Lung microvascular endothelial cell (primary cell): ENCODE measurements around the gene DFFA. TPM values are rescaled to one million over a fixed set of nuclear protein-coding genes. Genes with fewer than 3 reads are reported as not detected.

Experiments
- DNase-seq, 2 donors: peaks; one replicate each; pipeline versions ENCODE4 v3.0.0 to v3.0.0-alpha.2; 2010; ENCODE audit warnings: low read depth in 2 of 2
- total RNA-seq: library from RNA; depleted of rRNA; stranded (reverse); fragments of >200 nt; gene quantifications from 2 replicates; pipeline ENCODE4 v1.2.1, GENCODE V29; 2014

DFFA gene, protein sequence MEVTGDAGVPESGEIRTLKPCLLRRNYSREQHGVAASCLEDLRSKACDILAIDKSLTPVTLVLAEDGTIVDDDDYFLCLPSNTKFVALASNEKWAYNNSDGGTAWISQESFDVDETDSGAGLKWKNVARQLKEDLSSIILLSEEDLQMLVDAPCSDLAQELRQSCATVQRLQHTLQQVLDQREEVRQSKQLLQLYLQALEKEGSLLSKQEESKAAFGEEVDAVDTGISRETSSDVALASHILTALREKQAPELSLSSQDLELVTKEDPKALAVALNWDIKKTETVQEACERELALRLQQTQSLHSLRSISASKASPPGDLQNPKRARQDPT
- total RNA-seq, result 29.2 and 35.7 TPM in 2 replicates

DNA sequence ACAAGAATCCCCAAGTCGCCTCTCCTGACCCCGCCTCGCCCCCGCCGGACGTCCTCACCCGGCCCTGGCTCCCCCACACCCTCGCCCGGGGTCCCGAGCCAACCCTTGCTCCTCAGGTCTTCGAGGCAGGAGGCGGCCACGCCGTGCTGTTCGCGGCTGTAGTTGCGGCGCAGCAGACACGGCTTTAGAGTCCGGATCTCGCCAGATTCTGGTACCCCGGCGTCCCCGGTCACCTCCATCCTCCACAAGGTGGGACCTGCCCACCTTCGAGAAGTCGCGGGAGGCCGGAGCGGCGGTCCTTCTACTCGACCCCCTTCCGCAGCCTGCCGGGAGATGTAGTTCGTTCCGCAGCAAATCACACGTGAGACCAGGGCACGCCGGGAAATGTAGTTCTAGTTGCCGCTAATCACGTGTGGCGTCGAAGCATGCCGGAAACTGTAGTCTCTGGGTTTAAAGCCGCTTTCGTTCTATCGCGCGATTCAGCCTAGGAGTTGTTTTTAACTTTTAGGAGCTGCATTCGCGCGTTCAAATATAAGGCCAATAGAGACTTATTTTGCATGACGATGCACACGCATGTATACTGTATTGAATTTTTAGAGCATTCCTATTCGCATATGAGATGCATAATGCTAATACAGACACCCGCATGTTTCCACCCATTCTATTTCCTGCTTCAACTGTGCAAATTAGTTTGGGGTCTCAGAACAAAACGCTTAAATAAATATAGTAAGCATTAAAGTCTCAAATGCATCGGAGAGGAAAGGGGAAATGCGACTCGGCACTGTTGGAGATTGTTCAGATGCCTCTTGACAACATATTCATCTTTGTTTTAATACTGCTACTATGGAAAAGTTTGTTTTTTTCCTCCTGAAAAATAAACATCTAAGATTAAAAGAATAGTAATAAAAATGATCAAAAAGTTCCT, at the start of gene DFFA:
TSS of gene DFFA (minus strand) at position 310 of the 925 bp plus-strand sequence. CDS start at position 239, 71 bp downstream.
- DNase-seq, result peak; percentile 96

DNA sequence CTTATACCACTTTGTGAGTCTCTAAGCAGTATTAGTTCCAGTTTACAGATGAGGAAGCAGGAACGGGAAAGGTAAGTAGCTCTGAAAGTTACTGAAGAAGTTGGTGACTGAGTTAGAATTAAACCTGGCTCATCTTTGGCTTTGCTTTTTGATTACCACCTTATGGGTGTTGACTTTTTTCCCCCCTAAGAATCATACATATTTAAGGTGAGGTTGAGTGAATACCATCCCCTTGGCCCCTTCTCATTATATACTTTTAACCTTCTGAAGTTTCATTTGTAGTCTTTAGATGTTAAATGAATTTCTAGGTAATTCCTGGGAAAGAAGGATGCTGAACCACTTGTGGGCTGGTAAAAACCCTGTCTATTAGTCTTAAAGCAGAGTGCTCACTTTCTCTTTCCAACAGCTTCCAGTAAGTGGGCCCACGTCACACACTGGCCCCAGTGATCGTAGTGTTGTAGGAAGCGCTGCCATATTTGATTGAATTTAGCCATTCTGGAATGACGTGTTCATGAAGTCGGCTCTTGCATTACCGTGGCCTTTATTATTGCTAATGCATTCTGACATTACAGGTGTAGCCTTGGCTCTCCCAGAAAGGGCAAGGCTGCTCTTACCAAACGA, 49.3 kb upstream of the DFFA start:
- DNase-seq, result no peak

DNA sequence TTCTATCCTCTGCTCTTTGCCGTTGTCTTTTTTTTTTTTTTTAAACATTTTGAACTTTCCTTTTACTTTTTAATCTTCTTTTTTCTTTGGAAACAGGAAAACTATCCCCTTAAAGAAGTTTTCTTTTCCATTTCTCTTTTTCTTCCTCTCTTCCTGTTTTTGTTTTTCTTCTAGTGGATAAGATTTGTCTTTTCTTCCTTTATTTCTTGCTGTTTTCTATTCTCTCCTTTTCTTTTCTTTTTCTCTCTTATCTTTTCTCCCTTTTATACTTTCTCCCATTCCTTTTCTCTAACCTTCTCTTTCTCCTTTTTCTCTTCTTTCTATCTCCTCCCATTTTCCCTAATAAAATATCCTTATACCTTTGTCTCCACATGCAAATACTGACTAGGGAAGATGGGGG, 48.6 kb upstream of the DFFA start:
- no peak for DNase-seq

DNA sequence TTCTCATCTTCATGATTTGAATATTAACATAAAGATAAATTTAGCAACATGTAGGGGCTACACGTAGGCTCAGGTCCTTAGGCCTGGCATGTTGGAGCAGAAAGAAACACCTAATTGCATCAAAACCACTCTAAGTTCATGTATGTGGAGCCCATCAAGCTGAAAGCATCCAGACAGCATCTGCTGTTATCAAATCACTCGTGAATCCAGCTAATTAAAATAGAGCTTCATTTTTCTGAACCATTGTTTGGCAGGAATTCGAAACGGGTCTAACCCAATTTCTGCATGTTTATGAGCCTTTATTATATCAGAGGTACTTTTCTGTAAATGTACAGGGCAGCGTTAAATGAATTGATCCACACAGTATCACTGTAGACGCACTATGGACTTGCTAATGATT, 48.2 kb upstream of the DFFA start:
- no peak for DNase-seq

DNA sequence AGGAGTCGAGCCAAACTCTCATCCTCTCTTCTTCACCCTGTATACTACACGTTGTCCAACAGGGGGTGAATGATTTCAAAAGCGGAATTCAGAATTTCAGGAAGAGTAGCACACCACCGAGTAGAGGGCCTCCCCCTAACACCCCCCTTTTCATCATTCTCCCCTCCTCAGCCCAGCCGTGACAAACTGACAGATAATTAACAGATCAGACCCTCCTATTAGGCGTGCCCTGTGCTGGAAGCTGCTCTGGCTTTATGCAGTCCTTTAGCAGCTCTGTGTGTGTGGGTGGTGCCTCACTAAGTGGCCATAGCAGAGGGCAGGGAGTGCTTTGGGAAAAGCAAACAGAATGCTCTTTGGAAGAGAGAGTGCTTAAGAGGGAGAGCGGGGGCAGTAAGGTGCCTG, 46.7 kb upstream of the DFFA start:
- no peak for DNase-seq

DNA sequence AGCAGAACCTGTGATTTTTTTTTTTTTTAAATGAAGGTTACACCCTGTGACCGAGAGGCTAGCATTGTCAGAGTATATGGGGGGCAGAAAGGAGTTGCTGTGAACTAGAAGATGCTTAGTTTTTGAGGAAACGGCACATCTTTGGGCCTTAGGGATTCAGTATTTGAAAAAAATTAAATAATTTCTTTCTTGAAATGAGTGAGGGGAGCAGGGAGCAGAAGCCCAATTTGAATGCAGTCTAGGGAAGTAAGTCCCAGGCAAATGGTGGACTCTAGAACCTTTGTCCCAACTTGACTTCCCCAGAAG, 45.3 kb upstream of the DFFA start:
- no peak for DNase-seq

DNA sequence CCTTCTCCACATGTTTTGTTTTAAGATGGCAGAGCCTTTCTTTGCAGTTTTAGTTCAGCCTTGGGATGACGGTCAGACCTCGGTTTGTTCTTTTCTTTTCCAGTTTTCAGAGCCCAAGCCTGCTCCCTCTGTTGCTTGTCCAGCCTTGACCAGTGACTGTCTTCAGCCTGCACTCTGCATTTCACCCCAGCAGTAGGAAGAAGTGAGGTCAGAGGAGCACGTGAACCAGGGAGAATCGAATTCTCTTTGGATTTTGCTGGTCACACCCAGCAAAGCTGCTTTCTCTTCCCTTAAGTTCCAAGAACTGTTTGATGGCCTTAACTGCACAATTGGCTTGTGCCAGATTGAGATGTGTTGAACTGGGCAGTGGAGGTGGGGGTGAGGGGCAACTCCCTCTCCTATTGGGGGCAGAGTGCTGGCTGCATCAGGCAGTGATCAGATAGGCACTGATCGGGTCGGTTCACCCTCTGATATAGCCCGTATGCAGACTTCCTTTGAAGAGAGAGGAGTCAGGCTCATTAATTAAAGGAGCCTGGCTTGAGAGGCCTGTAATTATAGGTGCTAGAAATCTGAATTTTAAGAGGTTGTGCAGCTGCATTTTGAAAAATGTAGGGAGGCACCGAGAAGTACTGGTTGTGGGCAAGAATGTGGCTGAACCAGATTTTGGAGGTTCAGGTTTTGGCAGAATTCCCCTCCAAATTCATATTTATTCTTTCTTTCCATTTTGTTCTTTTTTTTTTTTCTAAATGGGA, 44.8 kb upstream of the DFFA start:
- DNase-seq, result no peak

DNA sequence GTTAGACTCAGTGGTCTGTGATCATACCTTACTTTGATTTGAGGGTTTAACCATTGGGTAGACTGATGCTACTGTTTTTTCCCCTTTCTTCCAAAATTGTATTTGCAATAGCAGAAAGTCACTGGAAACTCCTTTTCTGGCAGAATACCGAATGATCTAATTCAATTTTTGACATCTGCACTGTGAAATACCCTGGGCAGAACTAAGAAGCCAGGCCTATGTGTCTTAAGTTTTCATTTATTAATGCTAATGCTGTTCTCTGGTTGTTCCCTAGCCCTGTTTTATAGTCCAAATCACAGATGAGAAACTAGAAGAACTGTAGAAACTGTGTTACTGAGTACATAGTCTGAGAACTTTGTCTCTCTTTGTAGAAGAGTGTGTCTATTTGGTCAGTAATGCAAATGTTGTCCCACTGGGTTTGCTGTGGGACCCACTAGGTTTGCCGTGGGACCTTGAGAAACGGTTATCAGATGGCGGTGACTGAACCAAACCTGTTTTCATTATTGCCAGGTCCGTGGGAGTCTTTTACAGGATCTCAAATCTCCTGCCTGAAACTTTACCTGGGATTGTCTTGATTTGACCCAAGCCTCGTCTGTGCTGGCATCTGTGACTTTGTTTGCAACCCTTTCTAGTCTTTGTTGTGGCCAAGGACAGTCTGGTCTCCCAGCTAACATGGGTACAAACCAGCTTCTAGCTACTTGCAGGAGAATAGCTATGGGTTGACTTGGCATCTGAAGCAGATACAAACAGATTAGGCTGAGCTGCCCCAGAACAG, 43.8 kb upstream of the DFFA start:
- no peak for DNase-seq

DNA sequence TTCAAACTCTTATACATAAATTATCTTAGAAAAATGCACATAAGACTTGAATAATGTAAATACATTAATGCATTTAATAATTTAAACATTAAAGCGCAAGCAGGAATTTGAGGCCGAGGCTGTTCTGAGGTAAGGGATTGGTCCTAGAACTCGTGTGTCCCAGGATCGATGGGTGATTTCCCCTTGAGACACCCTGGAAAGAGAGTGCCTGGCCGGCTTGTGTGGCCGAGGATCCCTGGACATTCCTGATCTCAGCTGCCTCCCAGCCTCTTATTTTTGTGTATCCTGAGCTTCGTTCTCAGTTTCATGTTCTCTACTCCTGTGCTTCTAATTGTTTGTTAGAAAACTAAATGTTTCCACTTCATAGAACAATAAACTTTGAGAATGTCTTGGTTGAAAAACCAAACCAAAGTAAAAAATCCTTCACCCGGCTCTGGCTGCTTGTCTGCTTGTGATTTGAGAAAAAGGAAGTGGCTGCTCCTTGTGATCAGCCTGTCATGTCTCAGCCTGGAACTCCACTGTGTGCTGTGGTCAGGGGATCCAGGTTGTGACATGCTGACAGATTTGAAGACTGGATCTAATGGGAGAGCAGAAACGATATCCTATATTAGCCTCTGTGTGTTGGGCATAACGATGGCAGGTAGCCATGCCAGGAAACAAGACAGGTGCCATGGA, 43.1 kb upstream of the DFFA start:
- no peak for DNase-seq

DNA sequence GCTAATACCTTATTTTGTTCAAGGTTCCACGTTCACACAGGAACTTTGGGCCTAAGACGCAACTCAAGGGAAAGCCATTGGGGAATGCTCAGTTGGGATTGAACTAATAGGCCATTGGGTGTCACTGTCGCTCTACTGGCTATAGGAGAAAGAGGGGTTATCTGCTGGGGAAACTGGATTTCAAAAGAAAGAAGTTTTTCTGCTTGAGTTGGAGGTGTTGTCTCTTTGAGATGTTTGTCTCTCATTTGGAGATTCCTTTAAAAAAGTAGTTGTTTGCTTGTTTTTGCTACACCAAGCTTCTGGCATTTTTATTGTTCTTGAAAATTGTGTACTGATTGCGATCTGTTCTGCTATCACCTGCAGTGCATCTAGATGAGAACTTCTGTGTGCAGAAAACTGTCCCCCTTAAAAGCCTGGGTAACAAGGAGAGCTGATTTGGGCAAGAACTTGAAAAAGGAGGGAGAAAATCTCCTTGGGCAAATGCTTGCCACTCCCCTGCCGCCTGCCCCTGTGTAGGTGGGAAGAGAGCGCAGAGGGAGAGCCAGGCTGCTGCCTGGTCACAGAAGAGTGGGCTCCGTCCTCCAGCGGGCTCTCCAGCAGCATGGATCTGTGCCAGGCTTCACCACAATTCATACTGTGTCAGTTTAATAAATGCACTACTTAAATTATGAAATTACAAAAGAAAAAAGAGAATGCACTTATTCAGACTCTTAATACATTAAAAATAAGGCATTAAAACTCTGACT, 42.3 kb upstream of the DFFA start:
- DNase-seq, result peak; percentile 45 to 69

DNA sequence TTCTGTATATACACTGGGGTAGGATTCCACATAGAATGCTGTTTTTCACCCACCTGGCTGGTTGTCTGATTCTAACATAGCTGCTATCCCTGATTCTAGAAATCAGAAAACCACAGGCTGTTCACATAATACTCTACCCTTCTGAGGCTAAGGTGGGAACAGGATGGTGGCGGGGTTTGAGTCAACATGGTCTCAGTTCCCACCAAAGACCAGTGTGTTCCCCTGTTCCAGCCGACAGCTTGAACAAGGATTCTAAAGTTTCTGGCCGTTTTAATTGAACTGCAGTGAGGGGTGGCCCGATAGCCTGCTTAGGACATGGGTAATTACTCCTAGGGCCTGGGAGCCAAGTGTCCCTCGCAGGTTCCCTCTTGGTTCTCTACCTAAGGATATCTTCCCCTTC, 40.9 kb upstream of the DFFA start:
- no peak for DNase-seq

DNA sequence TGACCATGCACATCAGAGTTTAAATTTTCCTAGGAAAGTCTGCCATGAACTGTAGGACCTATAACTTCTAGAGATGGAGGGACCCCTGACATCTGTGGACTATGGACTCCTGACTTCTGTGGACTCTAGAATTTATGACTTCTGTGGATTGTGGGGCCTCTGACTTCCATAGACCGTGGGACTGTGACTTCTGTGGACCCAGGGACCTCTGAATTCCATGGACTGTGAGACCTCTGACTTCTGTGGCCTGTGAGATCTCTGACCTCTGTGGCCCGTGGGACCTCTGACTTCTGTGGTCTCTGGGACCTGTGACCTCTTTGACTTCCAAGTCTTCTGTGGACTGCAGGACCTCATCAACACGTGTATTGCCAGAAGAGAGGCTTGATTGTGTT, 39.2 kb upstream of the DFFA start:
- DNase-seq, result no peak

DNA sequence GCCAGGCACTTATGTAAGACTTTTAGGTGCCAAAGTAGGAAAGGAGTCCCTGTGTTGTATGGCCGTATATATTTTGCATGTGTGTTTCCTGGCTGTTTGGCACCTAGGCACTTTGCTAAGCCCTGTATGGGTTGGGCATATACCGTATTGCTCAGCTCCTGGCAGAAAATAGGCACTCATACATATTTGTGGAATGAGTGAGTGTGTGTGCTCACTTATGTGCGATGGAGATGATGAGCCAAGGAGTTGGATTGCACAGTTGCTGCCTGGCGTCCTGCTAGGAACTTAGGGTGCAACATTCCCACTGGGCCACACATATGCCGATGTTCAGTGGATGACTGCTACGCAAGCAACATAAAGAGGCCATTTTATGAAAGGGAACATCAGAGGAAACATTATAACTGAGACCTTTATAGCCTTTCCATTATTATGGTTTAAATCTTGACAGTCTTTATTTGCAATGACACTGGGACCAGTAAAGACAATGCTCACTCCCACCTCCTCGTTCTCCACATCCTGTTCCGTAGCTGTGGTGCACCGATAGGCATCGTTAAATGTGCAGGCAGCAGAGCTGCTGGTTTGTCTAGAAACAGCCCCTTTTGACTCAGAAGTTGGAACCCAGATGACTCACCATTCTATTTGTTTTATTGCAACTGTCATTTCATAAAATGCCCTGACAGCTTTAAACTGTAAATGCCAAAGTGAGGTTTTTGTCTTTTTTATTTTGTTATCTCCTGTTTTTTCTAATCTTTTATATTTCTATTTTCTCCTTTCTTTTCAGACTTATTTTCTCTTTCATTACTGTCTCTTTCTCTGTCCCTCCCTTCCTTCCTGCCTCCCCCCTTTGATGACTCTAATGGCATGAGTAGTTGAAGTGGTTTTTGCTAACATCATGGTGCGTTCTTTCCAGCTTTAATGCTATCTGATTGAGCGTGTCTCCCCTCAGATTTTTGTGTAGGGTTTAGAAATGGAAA, 38.5 kb upstream of the DFFA start:
- DNase-seq, result peak; percentile 78 to 85

DNA sequence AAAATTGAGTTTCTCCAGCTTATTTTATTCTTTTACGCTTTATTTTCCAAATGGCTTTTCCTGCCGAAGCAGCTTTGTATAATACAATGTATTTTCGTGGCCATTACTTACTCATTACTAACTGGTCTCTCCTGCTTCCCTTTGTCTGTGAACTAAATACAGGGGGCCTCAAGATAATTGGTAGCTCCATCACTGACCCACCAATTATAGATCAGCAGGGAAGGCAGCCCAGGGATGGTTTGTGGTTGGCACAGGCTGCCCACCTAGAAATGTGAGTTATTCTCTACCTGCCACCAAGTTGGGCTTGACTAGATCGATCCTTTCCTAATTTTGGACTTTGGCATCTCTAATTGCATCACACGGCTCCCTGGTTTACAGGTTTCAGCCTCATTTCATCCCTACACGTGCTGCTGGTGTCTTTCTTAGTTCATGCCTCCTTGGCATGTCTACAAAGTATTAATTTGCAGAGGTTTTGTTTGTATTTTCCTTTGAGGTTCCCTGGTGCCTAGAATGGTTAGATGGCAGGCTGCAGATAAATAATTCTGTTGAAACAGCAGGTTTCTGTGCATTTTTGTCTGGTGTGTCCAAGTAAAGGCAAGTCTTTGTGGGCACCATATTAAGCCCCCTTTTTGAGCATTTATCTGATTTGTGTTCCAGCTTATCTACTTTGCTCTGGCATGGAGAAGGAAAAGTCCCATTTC, 37.6 kb upstream of the DFFA start:
- no peak for DNase-seq

DNA sequence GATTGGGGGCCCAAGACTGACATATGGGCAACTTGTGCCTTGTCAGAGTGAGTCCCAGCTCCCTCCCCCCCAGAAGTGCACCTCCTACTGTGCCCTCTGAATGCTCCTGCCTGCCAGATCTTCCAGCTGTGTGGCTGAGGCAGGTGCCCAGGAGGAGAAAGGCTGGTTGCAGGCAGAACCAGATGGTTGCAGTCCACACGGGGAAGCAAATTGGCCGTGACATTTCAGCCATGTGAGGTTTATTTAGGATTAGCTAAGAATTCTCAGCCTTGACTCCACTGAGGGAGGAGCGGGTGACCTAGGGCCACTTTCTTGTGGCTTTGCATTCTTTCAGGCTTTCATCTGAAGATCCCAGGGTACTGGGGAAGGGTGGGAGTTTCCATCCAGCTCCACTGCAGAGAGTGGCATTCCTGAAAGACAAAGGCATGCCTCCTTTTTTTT, 36.2 kb upstream of the DFFA start:
- no peak for DNase-seq

DNA sequence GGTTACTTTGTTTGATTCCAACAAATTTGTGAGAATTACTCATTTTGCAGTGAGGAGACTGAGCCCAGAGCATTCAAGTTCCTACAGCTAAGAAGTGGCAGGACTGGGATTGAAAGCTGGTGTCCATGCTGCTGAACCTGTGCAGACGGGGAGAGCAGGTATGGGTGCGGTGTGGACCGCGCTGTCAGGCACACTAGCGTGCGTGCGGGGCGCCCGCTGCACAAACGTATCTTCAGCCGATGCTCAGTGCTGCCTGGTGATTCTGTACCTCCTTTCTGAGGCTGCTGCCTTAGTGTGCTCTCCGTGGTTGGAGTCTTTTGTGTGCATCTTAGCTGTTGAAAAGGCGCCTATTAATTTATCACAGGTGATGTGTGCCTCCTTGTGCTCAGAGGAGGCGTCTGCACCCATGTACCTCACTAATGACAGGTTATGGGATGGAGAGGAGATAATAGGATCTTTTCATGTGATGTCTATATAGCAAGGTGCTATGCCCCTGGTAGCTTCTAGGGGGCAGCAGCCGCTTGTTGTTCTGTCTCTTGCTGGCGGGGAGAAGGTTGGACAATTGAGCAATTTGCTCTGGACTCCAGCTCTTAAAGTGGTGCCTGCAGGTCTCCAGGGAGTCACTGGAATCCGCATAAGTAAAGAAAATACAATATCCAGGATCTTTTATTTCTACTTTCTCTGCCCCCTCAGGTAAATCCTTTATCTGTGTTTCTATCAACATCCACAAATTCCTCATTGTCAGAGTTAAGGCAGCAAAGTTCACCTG, 35.0 kb upstream of the DFFA start:
- DNase-seq, result peak; percentile 78 to 85

DNA sequence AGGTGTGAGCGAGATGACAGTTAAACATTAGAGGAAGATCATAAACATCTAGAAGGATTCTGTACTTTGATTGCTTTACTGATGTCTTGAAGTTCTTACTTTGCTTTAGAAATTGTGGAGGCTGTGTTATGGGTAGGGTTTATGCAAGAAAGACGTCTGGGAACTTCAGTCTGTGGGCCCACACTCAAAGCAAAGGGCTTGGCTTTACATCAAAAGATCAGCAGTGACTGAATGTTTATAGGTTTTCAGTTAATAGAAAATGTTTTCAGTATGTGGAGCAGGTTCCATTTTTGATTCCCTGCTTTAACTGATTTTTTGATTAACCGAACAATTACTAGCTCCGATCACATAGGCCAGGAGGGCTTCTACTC, 34.3 kb upstream of the DFFA start:
- no peak for DNase-seq
